Vagina (tissue), 2 donors: Measurements from ENCODE around the gene SCCPDH.

Experiments
- CTCF ChIP-seq, 3 experiments: fragments of 450-650 bp in 2 of 3; fragments of 200-600 bp in 1 of 3; sonication (generic) in 1 of 3; IDR thresholded peaks; one replicate each; pipeline ENCODE4 v1.5.1; 2017 to 2019; ENCODE audit warnings: antibody characterized with exemption in 3 of 3, mild to moderate bottlenecking in 2 of 3, moderate library complexity in 2 of 3
- POLR2A ChIP-seq, 2 donors: fragments of 450-650 bp; IDR thresholded peaks; one replicate each; pipeline ENCODE4 v1.6.1; 2017; ENCODE audit warnings: antibody characterized with exemption in 2 of 2, mild to moderate bottlenecking in 2 of 2, moderate library complexity in 2 of 2
- POLR2AphosphoS5 ChIP-seq, 2 donors: sonication (generic); formaldehyde crosslinking; IDR thresholded peaks; one replicate each; pipeline ENCODE4 v1.9.0; 2017; ENCODE audit warnings: antibody characterized with exemption in 2 of 2, mild to moderate bottlenecking in 2 of 2, low read depth in 1 of 2; ENCODE audit not compliant: insufficient read depth in 1 of 2

- TF ChIP-seq POLR2A (IDR thresholded peaks at IDR 0.05) (no peak), CTCF (IDR thresholded peaks at IDR 0.05) (no peak), POLR2AphosphoS5 (IDR thresholded peaks at IDR 0.05; ENCODE audit: insufficient read depth in 1 of 2, low read depth in 1 of 2) (no peak)
These were observed 70.0 kb downstream of the SCCPDH start for GRCh38 chr1:246794048-246794827.
